GM12878 (cell line): ENCODE results near the gene OR2T11. TPM values are rescaled to one million over a fixed set of nuclear protein-coding genes. Genes with fewer than 3 reads are reported as not detected.

ENCODE experiments used
- ATAC-seq: fragments of 200-7000 bp; cut with Tn5 transposase; 3 replicates; pipeline ENCODE4 v1.9.1; 2020; ENCODE audit warnings: mild to moderate bottlenecking, moderate library complexity
- BruUV-seq: library from RNA; stranded (reverse); fragments of 400-500 nt; replicated peaks from 2 replicates; lab custom pipeline; 2021; lab: Mats Ljungman, UMichigan
- CTCF ChIA-PET: fragments of 300-600 bp; sonication (Branson Sonifier 250); formaldehyde crosslinking; extraction: SDS; loops from one replicate; lab custom pipeline; 2021; ENCODE audit warnings: inconsistent platforms; lab: Yijun Ruan, JAX
- POLR2A ChIA-PET: fragments of 350-600 bp; formaldehyde crosslinking; extraction: SDS; loops from one replicate; lab custom pipeline; 2021; ENCODE audit warnings: inconsistent platforms; lab: Charles Lee
- RAD21 ChIA-PET: fragments of 300-600 bp; sonication (Branson Sonifier 250); formaldehyde crosslinking; loops from one replicate; lab custom pipeline; 2023; ENCODE audit warnings: antibody characterized with exemption; ENCODE audit not compliant: unreplicated experiment; lab: Charles Lee
- SMC1A ChIA-PET: fragments of 300-600 bp; sonication (Branson Sonifier 250); formaldehyde crosslinking; loops from one replicate; lab custom pipeline; 2023; ENCODE audit not compliant: unreplicated experiment, uncharacterized antibody; lab: Charles Lee
- DNase-seq: peaks from one replicate; pipeline ENCODE4 v3.0.0-alpha.2; 2011; ENCODE audit warnings: low read depth, low spot score
- FAIRE-seq: peaks from 3 replicates; lab custom pipeline; 2011; peaks lifted over from hg19 to GRCh38; lab: Jason Lieb, UNC
- H2AFZ ChIP-seq: 2 replicates; pipeline ENCODE4 v1.6.0; 2011; ENCODE audit warnings: low read depth, low read length, control low read depth; ENCODE audit not compliant: control insufficient read depth
- H3K27ac ChIP-seq: 2 replicates; pipeline ENCODE4 v1.5.1; 2011; ENCODE audit warnings: control low read depth; ENCODE audit not compliant: control insufficient read depth, insufficient read depth
- H3K27me3 ChIP-seq, 2 experiments: replicated peaks in 1 of 2; 2 replicates each; pipeline versions ENCODE4 v1.6.0 to v1.6.1; 2011; ENCODE audit warnings: low read length in 1 of 2; ENCODE audit not compliant: control insufficient read depth in 2 of 2, insufficient read depth in 2 of 2
- H3K36me3 ChIP-seq, 2 experiments: 2 replicates each; pipeline ENCODE4 v1.5.1; 2011; ENCODE audit warnings: low read length in 1 of 2; ENCODE audit not compliant: control insufficient read depth in 2 of 2, insufficient read depth in 2 of 2
- H3K4me1 ChIP-seq: 2 replicates; pipeline ENCODE4 v1.6.1; 2011; ENCODE audit warnings: mild to moderate bottlenecking, low read length, moderate library complexity, mixed read lengths; ENCODE audit not compliant: control insufficient read depth, insufficient read depth
- H3K4me2 ChIP-seq: 2 replicates; pipeline ENCODE4 v1.6.0; 2011; ENCODE audit warnings: control low read depth; ENCODE audit not compliant: control insufficient read depth, insufficient read depth
- H3K4me3 ChIP-seq: fragments of 200-600 bp; sonication (generic); 2 replicates; pipeline ENCODE4 v1.5.1; 2016
- H3K79me2 ChIP-seq: 2 replicates; pipeline ENCODE4 v1.6.0; 2011; ENCODE audit warnings: low read length; ENCODE audit not compliant: control insufficient read depth, insufficient read depth
- H3K9ac ChIP-seq: 2 replicates; pipeline ENCODE4 v1.8.0; 2011; ENCODE audit warnings: low read length, control low read depth, mixed read lengths; ENCODE audit not compliant: control insufficient read depth, insufficient read depth
- H3K9me3 ChIP-seq: replicated peaks from 3 replicates; pipeline ENCODE4 v1.5.1; 2011; ENCODE audit warnings: mild to moderate bottlenecking, low read length; ENCODE audit not compliant: control insufficient read depth, insufficient read depth
- H4K20me1 ChIP-seq: 2 replicates; pipeline ENCODE4 v1.6.0; 2011; ENCODE audit not compliant: control insufficient read depth, insufficient read depth
- BACH1 ChIP-seq: fragments of 450-650 bp; IDR thresholded peaks from 2 replicates; pipeline ENCODE4 v1.6.1; 2017; ENCODE audit warnings: mild to moderate bottlenecking, borderline replicate concordance
- EED ChIP-seq: sonication (generic); IDR thresholded peaks from 2 replicates; pipeline ENCODE4 v1.6.1; 2016; ENCODE audit warnings: antibody characterized with exemption, low read depth
- HDAC6 ChIP-seq: fragments of 200-600 bp; sonication (generic); IDR thresholded peaks from one replicate; pipeline ENCODE4 v1.8.0; 2017; ENCODE audit warnings: antibody characterized with exemption; ENCODE audit not compliant: unreplicated experiment
- NFXL1 ChIP-seq: fragments of 450-650 bp; IDR thresholded peaks from 2 replicates; pipeline ENCODE4 v1.6.1; 2017; ENCODE audit warnings: antibody characterized with exemption, mild to moderate bottlenecking, borderline replicate concordance
- PML ChIP-seq: IDR thresholded peaks from 2 replicates; pipeline ENCODE4 v1.6.1; 2012; ENCODE audit warnings: low read length, inconsistent platforms
- SKIL ChIP-seq: fragments of 450-650 bp; IDR thresholded peaks from 2 replicates; pipeline ENCODE4 v1.6.1; 2017; ENCODE audit warnings: mild to moderate bottlenecking, low read depth, inconsistent platforms; ENCODE audit not compliant: poor library complexity, severe bottlenecking
- SMAD1 ChIP-seq: fragments of 450-650 bp; IDR thresholded peaks from 2 replicates; pipeline ENCODE4 v1.6.1; 2018; ENCODE audit warnings: mild to moderate bottlenecking, low read depth; ENCODE audit not compliant: partially characterized antibody
- YY1 ChIP-seq: IDR thresholded peaks from 2 replicates; pipeline ENCODE4 v1.6.1; 2011; ENCODE audit warnings: low read depth, mild to moderate bottlenecking, low read length
- ZZZ3 ChIP-seq: IDR thresholded peaks from 2 replicates; pipeline ENCODE4 v1.6.1; 2011; ENCODE audit warnings: low read depth; ENCODE audit not compliant: control insufficient read depth, insufficient read length
- WGBS: methylation state at CpG from one replicate; pipeline ENCODE4 v1.1.6; 2016; ENCODE audit warnings: low lambda C conversion rate; ENCODE audit not compliant: insufficient replicate concordance, insufficient coverage; ENCODE audit errors: missing lambda C conversion rate; 5-methylcytosine and 5-hydroxymethylcytosine counted together
- in situ Hi-C: fragments of 300-500 bp; cut with MboI; formaldehyde crosslinking; loops from 9 replicates; pipeline ENCODE4 v1.14.3; 2018; ENCODE audit warnings: mixed read lengths
- intact Hi-C: fragments of 100-400 bp; cut with micrococcal nuclease; formaldehyde crosslinking; loops from one replicate; pipeline ENCODE4 v1.14.2; 2022; ENCODE audit not compliant: unreplicated experiment
- polyA plus RNA-seq, 11 experiments: library from polyadenylated mRNA; depleted of rRNA in 4 of 11; unstranded in 6 of 11; stranded (reverse) in 5 of 11; fragments of >200 nt; fragmentation: Nextera tagmentation in 4 of 11; fragmentation: Illumina TruSeq in 1 of 11; extraction: Ambion mirVana in 4 of 11; extraction: Trizol in 1 of 11; gene quantifications; 1 replicate in 1 of 11; 2 replicates in 10 of 11; pipeline versions ENCODE4 v1.2.1 to v1.2.3, GENCODE V29; 2011 to 2016; ENCODE audit warnings: inconsistent platforms in 2 of 11, missing spikeins in 2 of 11, low read depth in 1 of 11
- total RNA-seq, 4 experiments: library from RNA; depleted of rRNA in 3 of 4; stranded (reverse); fragments of >200 nt in 3 of 4; fragmentation: Illumina TruSeq in 1 of 4; extraction: Trizol in 1 of 4; gene quantifications; 2 replicates each; pipeline versions ENCODE4 v1.2.1 to v1.2.3, GENCODE V29; 2013 to 2021
- TF ChIP-seq, protein P1 (sequence below): fragments of 450-650 bp; IDR thresholded peaks from 2 replicates; pipeline ENCODE4 v1.6.1; 2017; ENCODE audit warnings: mild to moderate bottlenecking, moderate library complexity

The OR2T11 gene
- total and polyA plus RNA-seq, 10 of the 15 experiments (the other 5 are each of a cell fraction or from before 2014, with no cell fraction given) = not detected

DNA sequence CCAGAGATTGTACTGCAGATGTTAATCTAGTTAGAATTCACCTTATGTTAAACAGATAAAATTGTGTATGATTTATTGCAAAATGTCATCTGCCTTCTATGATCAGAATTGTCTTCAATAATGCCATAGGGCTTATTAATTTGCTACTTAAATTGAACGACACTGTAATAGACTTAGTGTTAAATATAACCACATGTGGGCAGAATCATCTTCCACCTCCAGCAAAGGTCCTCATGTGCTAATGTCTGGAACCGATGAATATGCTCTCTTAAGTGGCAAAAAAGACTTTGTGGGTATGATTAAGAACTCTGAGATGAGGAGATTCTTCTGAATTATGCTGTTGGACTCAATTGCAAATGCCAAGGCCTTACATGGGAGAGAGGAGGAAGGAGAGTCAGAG, 4.3 kb downstream of the OR2T11 start:
- H3K27ac ChIP-seq = no peak overlapping the region
- H3K4me2 ChIP-seq = no peak overlapping the region
- ChIA-PET CTCF (no interaction called here), RAD21 (no interaction called here), POLR2A (no interaction called here), SMC1A (no interaction called here)
- H3K27me3 ChIP-seq = no peaks in the 10 kb centered on the region
- no peaks in the 10 kb centered on the region for H4K20me1 ChIP-seq
- in situ Hi-C loops (no loop called here), intact Hi-C loops (no loop called here)
- no peaks in the 10 kb centered on the region for H3K79me2 ChIP-seq
- no peak overlapping the region for H3K4me3 ChIP-seq
- TF ChIP-seq BACH1 (no peak), ZZZ3 (no peak), HDAC6 (no peak), EED (no peak), NFXL1 (no peak), PML (no peak), SMAD1 (no peak), SKIL (no peak), YY1 (no peak)
- TF ChIP-seq, protein P1, sequence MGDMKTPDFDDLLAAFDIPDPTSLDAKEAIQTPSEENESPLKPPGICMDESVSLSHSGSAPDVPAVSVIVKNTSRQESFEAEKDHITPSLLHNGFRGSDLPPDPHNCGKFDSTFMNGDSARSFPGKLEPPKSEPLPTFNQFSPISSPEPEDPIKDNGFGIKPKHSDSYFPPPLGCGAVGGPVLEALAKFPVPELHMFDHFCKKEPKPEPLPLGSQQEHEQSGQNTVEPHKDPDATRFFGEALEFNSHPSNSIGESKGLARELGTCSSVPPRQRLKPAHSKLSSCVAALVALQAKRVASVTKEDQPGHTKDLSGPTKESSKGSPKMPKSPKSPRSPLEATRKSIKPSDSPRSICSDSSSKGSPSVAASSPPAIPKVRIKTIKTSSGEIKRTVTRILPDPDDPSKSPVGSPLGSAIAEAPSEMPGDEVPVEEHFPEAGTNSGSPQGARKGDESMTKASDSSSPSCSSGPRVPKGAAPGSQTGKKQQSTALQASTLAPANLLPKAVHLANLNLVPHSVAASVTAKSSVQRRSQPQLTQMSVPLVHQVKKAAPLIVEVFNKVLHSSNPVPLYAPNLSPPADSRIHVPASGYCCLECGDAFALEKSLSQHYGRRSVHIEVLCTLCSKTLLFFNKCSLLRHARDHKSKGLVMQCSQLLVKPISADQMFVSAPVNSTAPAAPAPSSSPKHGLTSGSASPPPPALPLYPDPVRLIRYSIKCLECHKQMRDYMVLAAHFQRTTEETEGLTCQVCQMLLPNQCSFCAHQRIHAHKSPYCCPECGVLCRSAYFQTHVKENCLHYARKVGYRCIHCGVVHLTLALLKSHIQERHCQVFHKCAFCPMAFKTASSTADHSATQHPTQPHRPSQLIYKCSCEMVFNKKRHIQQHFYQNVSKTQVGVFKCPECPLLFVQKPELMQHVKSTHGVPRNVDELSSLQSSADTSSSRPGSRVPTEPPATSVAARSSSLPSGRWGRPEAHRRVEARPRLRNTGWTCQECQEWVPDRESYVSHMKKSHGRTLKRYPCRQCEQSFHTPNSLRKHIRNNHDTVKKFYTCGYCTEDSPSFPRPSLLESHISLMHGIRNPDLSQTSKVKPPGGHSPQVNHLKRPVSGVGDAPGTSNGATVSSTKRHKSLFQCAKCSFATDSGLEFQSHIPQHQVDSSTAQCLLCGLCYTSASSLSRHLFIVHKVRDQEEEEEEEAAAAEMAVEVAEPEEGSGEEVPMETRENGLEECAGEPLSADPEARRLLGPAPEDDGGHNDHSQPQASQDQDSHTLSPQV = no peak
- DNase-seq = no peak
- WGBS = no CpG with 5 or more reads among the region's 2 CpGs
- no peaks in the 10 kb centered on the region for H3K9me3 ChIP-seq
- no peaks in the 10 kb centered on the region for H3K36me3 ChIP-seq
- FAIRE-seq = no peak
- H2AFZ ChIP-seq = no peak overlapping the region
- BruUV-seq = no TSS peak
- H3K4me1 ChIP-seq = no peaks in the 10 kb centered on the region
- no peak overlapping the region for H3K9ac ChIP-seq
- no peak for ATAC-seq
